Lung (tissue), 12 donors: Measurements from ENCODE around the gene HK1. TPM values are rescaled to one million over a fixed set of nuclear protein-coding genes. Genes with fewer than 3 reads are reported as not detected.

Source experiments
- ATAC-seq: fragments of 200-7000 bp; cut with Tn5 transposase; one replicate; pipeline ENCODE4 v1.9.1; 2020; ENCODE audit warnings: moderate number of reproducible peaks; ENCODE audit not compliant: insufficient read depth, low FRiP score
- DNase-seq, 3 donors: peaks; one replicate each; pipeline ENCODE4 v3.0.0-alpha.2; 2013 to 2017
- H3K27ac ChIP-seq, 2 donors: one replicate each; pipeline ENCODE4 v1.5.1; 2013; ENCODE audit warnings: mild to moderate bottlenecking in 2 of 2, moderate library complexity in 2 of 2, control low read depth in 1 of 2, inconsistent platforms in 1 of 2, low read depth in 1 of 2, low read length in 1 of 2
- H3K27me3 ChIP-seq, 3 donors: one replicate each; pipeline ENCODE4 v1.5.1; 2013; ENCODE audit warnings: low read length in 2 of 3; ENCODE audit not compliant: control insufficient read depth in 3 of 3, insufficient read depth in 3 of 3
- H3K36me3 ChIP-seq, 4 donors: one replicate each; pipeline ENCODE4 v1.5.1; 2013; ENCODE audit warnings: low read length in 4 of 4, mild to moderate bottlenecking in 1 of 4, moderate library complexity in 1 of 4; ENCODE audit not compliant: control insufficient read depth in 4 of 4, insufficient read depth in 4 of 4
- H3K4me1 ChIP-seq, 5 donors: one replicate each; pipeline ENCODE4 v1.5.1; 2013; ENCODE audit warnings: low read length in 5 of 5, mild to moderate bottlenecking in 2 of 5, moderate library complexity in 1 of 5; ENCODE audit not compliant: control insufficient read depth in 5 of 5, insufficient read depth in 5 of 5
- H3K4me3 ChIP-seq: one replicate; pipeline ENCODE4 v1.5.1; 2013; ENCODE audit warnings: mild to moderate bottlenecking, control low read depth, moderate library complexity
- H3K9ac ChIP-seq, 2 donors: one replicate each; pipeline ENCODE4 v1.5.1; 2013; ENCODE audit warnings: low read length in 2 of 2, control low read depth in 1 of 2; ENCODE audit not compliant: insufficient read depth in 1 of 2
- H3K9me3 ChIP-seq, 4 donors: one replicate each; pipeline ENCODE4 v1.5.1; 2013; ENCODE audit warnings: low read length in 3 of 4, mild to moderate bottlenecking in 1 of 4, moderate library complexity in 1 of 4; ENCODE audit not compliant: control insufficient read depth in 4 of 4, insufficient read depth in 3 of 4
- WGBS, 2 donors: extraction: QIAGEN DNeasy Blood & Tissue Kit; methylation state at CpG; one replicate each; pipeline ENCODE4 v1.1.7; 2013; 5-methylcytosine and 5-hydroxymethylcytosine counted together
- polyA plus RNA-seq, 2 donors: library from polyadenylated mRNA; stranded (reverse); fragments of 200-250 nt; gene quantifications; one replicate each; pipeline ENCODE4 v1.2.1, GENCODE V29; 2013
- total RNA-seq, 2 donors: library from RNA; depleted of rRNA in 1 of 2; stranded (reverse); fragments of >200 nt in 1 of 2; gene quantifications; one replicate each; pipeline ENCODE4 v1.2.1, GENCODE V29; 2014 to 2021
- TF ChIP-seq, protein P1 (sequence below): IDR thresholded peaks from 2 replicates; pipeline ENCODE4 v1.5.1; 2012; ENCODE audit warnings: mild to moderate bottlenecking; ENCODE audit errors: control extremely low read depth, extremely low read depth
- donor health status: control.
- donor health status: control.
- donor health status: Bipolar disorder and iron deficiency.
- donor health status: healthy.
- donor health status: DM: yes; HTN: yes; CAD: no.

HK1 gene
- total and polyA plus RNA-seq, 4 donors: 33.6 to 120 (median 78.0) TPM

DNA sequence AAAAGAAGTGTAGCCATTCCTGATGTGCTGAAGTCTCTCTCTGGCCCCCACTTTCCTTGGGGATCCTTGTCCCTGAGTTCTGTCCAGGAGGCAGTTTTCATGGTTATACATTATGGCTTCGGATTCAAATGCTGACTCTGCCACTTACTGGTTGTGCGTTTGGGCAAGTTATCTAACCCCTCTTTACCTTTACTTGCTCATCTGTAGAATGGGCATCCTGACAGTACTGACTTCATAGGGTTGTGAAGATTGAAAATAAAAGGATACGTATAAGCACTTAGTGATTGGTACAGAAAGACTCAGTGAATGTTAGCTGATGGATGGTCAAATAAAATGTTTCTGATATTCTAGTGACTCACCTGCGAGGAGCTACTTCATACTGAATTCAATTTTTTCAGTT, 73.3 kb downstream of the HK1 start:
- H3K4me1 ChIP-seq: peaks cover 0 to 12% (median 6%) of the 10 kb centered on the region in 5 donors

DNA sequence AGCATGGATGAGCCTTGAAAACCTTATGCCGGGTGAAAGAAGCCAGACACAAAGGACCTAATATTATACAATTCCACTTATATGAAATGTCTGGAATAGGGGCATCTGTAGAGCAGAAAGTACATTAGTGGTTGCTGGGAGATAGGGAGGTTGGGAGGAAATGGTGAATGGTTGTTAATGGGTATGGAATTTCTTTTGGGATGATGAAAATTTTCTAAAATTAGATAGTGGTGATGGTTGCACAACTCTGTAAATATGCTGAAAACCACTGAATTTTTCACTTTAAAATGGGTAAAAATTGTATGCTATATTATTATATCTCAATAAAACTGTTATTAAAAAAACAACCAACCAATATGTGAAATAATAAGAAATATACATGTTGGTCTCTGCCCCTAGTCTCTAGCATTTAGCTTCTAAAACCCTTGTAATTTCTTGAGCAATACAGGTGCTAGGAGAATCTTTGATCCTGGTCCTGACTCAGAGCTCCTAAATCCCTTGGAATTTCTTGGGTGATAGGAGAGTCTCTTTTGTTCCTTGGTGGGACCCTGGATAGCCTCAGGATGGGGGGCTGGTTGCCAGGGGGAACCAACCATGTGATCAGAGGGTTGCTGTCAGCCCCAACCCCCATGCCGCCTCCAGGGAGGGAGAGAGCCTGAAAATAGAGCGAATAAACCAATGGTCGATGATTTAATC, 74.4 kb downstream of the HK1 start:
- TF ChIP-seq, protein P1, sequence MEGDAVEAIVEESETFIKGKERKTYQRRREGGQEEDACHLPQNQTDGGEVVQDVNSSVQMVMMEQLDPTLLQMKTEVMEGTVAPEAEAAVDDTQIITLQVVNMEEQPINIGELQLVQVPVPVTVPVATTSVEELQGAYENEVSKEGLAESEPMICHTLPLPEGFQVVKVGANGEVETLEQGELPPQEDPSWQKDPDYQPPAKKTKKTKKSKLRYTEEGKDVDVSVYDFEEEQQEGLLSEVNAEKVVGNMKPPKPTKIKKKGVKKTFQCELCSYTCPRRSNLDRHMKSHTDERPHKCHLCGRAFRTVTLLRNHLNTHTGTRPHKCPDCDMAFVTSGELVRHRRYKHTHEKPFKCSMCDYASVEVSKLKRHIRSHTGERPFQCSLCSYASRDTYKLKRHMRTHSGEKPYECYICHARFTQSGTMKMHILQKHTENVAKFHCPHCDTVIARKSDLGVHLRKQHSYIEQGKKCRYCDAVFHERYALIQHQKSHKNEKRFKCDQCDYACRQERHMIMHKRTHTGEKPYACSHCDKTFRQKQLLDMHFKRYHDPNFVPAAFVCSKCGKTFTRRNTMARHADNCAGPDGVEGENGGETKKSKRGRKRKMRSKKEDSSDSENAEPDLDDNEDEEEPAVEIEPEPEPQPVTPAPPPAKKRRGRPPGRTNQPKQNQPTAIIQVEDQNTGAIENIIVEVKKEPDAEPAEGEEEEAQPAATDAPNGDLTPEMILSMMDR: no peak
- Histone ChIP-seq H3K4me1 (peaks cover 0 to 12% (median 6%) of the 10 kb centered on the region in 5 donors), H3K36me3 (peaks cover 0 to 4% (median under 1%) of the 10 kb centered on the region in 4 donors), H3K27me3 (no peaks in the 10 kb centered on the region), H3K9ac (no peak overlapping the region), H3K27ac (no peak overlapping the region), H3K4me3 (no peak overlapping the region), H3K9me3 (no peaks in the 10 kb centered on the region)
- DNase-seq: no peak
- ATAC-seq: no peak
- WGBS, 2 donors: 97 to 98% methylated on average over 4 of the region's 4 CpGs

More for the DNA sequence above, 73.3 kb downstream of the HK1 start:
- H3K9me3 ChIP-seq: no peaks in the 10 kb centered on the region
- no peak overlapping the region for H3K9ac ChIP-seq
- WGBS, 2 donors: 97 to 98% methylated on average over 4 of the region's 4 CpGs
- H3K4me3 ChIP-seq: no peak overlapping the region
- DNase-seq: no peak
- TF ChIP-seq, protein P1: no peak
- no peaks in the 10 kb centered on the region for H3K27me3 ChIP-seq
- ATAC-seq: no peak
- peaks cover 0 to 4% (median under 1%) of the 10 kb centered on the region in 4 donors for H3K36me3 ChIP-seq
- no peak overlapping the region for H3K27ac ChIP-seq

DNA sequence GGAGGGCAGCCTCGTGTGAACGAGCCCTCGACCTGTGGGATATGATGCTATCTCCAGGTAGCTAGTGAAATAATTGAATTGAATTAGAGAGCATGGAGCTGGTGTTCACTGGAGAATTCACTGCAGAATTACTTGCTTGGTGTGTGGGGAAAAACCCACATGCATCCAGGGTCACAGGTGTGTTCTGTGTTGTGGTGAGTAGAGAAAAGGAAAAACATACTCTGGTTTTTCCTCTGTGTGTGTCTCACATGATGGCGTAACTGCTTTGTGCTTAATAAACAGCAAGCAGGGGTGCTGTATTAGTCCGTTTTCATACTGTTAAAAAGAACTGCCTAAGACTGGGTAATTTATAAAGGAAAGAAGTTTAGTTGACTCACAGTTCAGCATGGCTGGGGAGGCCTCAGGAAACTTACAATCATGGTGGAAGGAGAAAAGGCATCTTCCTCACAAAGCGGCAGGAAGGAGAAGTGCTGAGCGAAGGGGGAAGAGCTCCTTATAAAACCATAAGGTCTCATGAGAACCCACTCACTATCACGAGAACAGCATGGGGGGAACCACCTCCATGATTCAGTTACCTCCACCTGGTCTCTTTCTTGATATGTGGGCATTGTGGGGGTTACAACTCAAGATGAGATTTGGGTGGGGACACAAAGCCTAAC, 75.8 kb downstream of the HK1 start:
- DNase-seq: no peak
- Histone ChIP-seq H3K9me3 (no peaks in the 10 kb centered on the region), H3K36me3 (peaks cover 0 to 4% (median 0%) of the 10 kb centered on the region in 4 donors), H3K27ac (no peak overlapping the region), H3K4me3 (no peak overlapping the region), H3K9ac (no peak overlapping the region), H3K4me1 (peaks cover 0 to 8% (median 3%) of the 10 kb centered on the region in 5 donors), H3K27me3 (no peaks in the 10 kb centered on the region)
- WGBS, 2 donors: 86% methylated on average over 8 of the region's 8 CpGs
- no peak for ATAC-seq
- TF ChIP-seq, protein P1: no peak
